GM13977 (cell line): ENCODE measurements around the gene PRKCZ.
"Not testable (repeated sequence)": the region's sequence is repeated elsewhere in the genome, so short reads cannot be mapped to it uniquely, and the experiment has no call there.

Experiments
- DNase-seq: peaks from one replicate; pipeline ENCODE4 v3.0.0; 2012; ENCODE audit warnings: low spot score
- in situ Hi-C: fragments of 300-500 bp; cut with MboI; formaldehyde crosslinking; loops from one replicate; pipeline ENCODE4 v1.12.0; 2022; ENCODE audit warnings: low sequenced_read_pairs, low pct_unique_long_range_greater_than_20kb, mixed read lengths, inconsistent platforms; ENCODE audit not compliant: unreplicated experiment
- TF ChIP-seq, protein P1 (sequence below): IDR thresholded peaks from 2 replicates; pipeline ENCODE4 v1.5.1; 2012; ENCODE audit warnings: mild to moderate bottlenecking, control low read depth; ENCODE audit not compliant: insufficient read depth; ENCODE audit errors: extremely low read depth, missing control alignments

The PRKCZ gene

GRCh38 chr1:2093636-2094035, 43.4 kb downstream of the PRKCZ start:
- in situ Hi-C loops = no loop called here
- TF ChIP-seq, protein P1, sequence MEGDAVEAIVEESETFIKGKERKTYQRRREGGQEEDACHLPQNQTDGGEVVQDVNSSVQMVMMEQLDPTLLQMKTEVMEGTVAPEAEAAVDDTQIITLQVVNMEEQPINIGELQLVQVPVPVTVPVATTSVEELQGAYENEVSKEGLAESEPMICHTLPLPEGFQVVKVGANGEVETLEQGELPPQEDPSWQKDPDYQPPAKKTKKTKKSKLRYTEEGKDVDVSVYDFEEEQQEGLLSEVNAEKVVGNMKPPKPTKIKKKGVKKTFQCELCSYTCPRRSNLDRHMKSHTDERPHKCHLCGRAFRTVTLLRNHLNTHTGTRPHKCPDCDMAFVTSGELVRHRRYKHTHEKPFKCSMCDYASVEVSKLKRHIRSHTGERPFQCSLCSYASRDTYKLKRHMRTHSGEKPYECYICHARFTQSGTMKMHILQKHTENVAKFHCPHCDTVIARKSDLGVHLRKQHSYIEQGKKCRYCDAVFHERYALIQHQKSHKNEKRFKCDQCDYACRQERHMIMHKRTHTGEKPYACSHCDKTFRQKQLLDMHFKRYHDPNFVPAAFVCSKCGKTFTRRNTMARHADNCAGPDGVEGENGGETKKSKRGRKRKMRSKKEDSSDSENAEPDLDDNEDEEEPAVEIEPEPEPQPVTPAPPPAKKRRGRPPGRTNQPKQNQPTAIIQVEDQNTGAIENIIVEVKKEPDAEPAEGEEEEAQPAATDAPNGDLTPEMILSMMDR = no peak
- no peak for DNase-seq

- DNase-seq, in situ Hi-C loops: not testable (repeated sequence)
These were observed 44.3 kb downstream of the PRKCZ start for GRCh38 chr1:2094269-2095158.

DNA sequence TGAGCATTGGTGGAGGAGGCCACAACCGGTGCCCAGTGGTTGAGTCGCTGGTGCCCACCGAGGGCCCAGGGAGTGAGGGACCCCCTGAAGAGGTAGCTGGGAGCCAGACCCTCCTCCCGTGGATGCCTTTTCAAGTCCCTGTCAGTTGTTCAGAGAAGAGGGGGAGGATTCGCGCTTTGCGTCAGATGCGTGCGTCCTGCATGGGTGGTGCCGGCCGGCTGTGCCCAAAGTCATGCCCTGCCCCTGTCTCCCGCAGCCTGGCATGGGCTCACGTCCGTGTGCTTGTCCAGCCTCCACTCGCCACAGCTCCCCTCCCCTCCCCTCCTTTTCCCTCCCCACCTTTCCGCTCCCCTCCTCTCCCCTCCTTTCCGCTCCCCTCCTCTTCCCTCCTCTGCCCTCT, 45.2 kb downstream of the PRKCZ start:
- in situ Hi-C loops = no loop called here
- TF ChIP-seq, protein P1 = no peak
- DNase-seq = no peak

DNA sequence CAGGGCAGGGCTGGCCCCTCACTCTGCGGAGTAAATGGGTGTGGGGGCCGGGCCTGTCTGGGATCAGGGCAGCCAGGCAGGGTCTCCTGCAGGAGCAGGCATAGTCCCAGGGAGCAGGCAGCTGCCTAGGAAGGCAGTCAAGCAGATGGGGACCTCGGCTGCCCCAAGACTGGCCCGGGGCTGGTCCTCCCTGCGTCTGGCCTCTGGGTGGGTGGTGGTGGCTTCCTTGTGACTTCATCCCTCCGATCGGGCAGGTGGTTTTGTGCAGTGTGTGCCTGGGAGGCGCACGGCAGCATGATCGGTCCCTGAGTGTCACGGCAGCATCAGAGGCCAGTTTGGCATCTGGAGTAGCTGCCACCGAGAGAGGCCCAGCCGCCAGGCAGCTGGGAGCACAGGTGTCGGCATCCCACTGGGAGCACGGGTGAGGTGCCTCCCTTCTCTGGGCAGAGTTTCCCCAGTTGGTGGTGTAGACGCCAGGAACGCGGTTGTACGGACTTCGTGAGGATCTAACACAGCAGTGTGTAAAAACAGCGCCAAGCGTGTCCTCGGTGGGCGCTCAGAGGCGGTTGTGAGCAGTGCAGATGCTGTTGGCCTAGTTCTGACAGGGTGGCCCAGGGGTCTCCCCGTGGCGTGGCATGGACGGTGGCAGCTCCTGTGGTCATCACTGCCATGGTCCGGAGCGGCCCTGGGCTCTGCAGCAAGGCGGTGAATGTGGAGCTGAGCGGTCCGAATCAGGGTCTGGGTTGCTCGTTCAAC, 45.9 kb downstream of the PRKCZ start:
- TF ChIP-seq, protein P1 = no peak
- no peak for DNase-seq
- in situ Hi-C loops = no loop called here

DNA sequence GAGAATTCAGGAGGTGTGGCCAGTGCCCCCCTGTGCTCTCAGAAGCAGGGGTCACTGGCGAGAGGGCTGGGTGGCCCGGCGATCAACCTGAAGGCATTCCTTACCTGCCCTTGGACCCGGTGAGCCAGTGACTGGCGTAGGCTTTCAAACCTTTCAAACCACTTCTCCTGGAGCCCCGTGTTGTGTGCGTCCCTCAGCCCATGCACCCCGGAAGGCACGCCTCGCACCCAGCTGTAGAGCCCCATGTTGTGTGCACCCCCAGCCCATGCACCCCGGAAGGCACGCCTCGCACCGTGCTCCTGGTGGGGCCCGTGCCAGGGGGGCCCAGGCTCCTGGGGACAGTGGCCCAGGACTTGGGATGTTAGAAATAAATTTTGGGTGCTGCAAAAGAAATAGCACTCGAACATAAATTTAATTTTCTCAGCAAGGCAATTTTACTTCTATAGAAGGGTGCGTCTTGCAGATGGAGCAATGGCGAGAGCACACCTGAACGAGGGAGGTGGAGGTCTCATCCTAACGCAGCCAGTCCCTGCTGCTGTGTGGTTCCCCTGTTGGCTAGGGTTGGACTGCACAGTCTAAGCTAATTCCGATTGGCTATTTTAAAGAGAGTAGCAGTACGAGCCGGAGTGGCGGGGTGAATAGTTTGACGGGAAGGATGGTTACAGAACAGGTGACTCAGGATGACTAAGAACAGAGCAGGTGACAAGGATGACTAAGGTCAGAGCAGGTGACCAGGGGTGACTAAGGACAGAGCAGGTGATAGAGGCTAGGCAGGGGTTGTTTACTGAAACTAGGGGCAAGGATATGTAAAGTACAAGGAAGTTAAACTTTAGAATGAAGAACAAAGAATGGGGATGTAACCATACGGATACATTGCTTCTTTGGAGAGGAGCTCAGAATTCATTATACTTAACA, 47.4 kb downstream of the PRKCZ start:
- DNase-seq = no peak
- TF ChIP-seq, protein P1 = no peak
- in situ Hi-C loops = no loop called here

DNA sequence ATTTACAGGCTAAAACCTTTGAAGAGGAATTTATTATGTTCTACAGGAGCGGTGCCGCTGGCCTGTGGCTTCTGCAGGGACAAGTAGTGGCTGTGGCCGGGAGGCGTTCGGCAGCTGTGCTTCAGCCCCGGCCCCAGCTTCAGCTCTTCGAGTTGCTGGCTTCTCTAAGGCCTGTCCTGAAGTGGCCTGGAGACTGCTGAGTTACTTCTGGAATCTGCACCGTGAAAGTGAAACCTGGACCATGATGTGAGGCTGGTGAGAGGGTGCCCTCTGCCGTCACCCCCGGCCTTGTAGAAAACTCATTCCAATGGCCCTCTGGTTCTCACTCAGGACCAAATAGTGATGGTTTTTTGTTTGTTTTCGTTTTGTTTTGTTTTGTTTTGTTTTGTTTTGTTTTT, 48.1 kb downstream of the PRKCZ start:
- in situ Hi-C loops = no loop called here
- DNase-seq = no peak
- TF ChIP-seq, protein P1 = no peak
